Activated CD8-positive, alpha-beta memory T cell treated with anti-CD3 and anti-CD28 coated beads for 4 hours (primary cell): Measurements from ENCODE around the gene PLEKHG4B.
"Not testable (repeated sequence)": the region's sequence is repeated elsewhere in the genome, so short reads cannot be mapped to it uniquely, and the experiment has no call there.

ENCODE experiments used
- DNase-seq, 2 donors: peaks; one replicate each; pipeline ENCODE4 v3.0.0-alpha.2; 2020; ENCODE audit warnings: low read depth in 2 of 2

Gene PLEKHG4B

GRCh38 chr5:155651-156410 lies 63.9 kb downstream of the PLEKHG4B start:
- DNase-seq, result no peak

- no peak for DNase-seq
Measured at GRCh38 chr5:156411-157072, 64.6 kb downstream of the PLEKHG4B start.

- DNase-seq, result no peak
Measured at GRCh38 chr5:157126-157715, 65.3 kb downstream of the PLEKHG4B start.

- no peak for DNase-seq
Measured at GRCh38 chr5:157801-158200, 65.8 kb downstream of the PLEKHG4B start.

- no peak for DNase-seq
Measured at GRCh38 chr5:158807-159447, 67.0 kb downstream of the PLEKHG4B start.

GRCh38 chr5:159448-160172 lies 67.6 kb downstream of the PLEKHG4B start:
- no peak for DNase-seq

GRCh38 chr5:160173-160510 lies 68.2 kb downstream of the PLEKHG4B start:
- DNase-seq, result no peak

GRCh38 chr5:160921-161802 lies 69.2 kb downstream of the PLEKHG4B start:
- no peak for DNase-seq

- DNase-seq, result no peak
Measured at GRCh38 chr5:161803-162110, 69.8 kb downstream of the PLEKHG4B start.

- DNase-seq, result no peak
Measured at GRCh38 chr5:162190-162564, 70.2 kb downstream of the PLEKHG4B start.

- no peak for DNase-seq
Measured at GRCh38 chr5:162565-163337, 70.8 kb downstream of the PLEKHG4B start.

- DNase-seq, result no peak
Measured at GRCh38 chr5:163338-163620, 71.3 kb downstream of the PLEKHG4B start.

- no peak for DNase-seq
Measured at GRCh38 chr5:163841-164240, 71.9 kb downstream of the PLEKHG4B start.

GRCh38 chr5:164244-164643 lies 72.3 kb downstream of the PLEKHG4B start:
- DNase-seq, result no peak

GRCh38 chr5:164783-165182 lies 72.8 kb downstream of the PLEKHG4B start:
- DNase-seq, result not testable (repeated sequence)

- DNase-seq, result no peak
Measured at GRCh38 chr5:166441-167372, 74.7 kb downstream of the PLEKHG4B start.

- DNase-seq, result no peak
Measured at GRCh38 chr5:167511-167910, 75.5 kb downstream of the PLEKHG4B start.

GRCh38 chr5:167982-168660 lies 76.2 kb downstream of the PLEKHG4B start:
- no peak for DNase-seq
